Measurements from ENCODE around the gene EPHA4.

The EPHA4 gene

GRCh38 chr2:221568299-221568698, 3.8 kb downstream of the EPHA4 start:
- Histone ChIP-seq H4K20me1 (ENCODE audit: insufficient read depth, low read length) (no peaks in the 10 kb centered on the region), H3K79me2 (ENCODE audit: low read length) (no peaks in the 10 kb centered on the region), H3K27ac (ENCODE audit: low read length) (no peak overlapping the region), H3K9me2 (replicated peaks; ENCODE audit: insufficient read depth, low read length) (no peaks in the 10 kb centered on the region), H3F3A (ENCODE audit: insufficient read depth, low read length) (no peaks in the 10 kb centered on the region), H3K9me3 (replicated peaks; ENCODE audit: insufficient read depth, low read length) (no peaks in the 10 kb centered on the region), H3K36me3 (replicated peaks; ENCODE audit: insufficient read depth, low read length) (no peaks in the 10 kb centered on the region), H3K4me2 (ENCODE audit: low read depth, low read length) (no peak overlapping the region), H3K27me3 (replicated peaks; ENCODE audit: insufficient read depth, low read length) (peaks cover 6% of the 10 kb centered on the region; the same call in 1 of the 2 replicates), H3K4me3 (ENCODE audit: low read length) (no peak overlapping the region), H2AFZ (ENCODE audit: low read length) (no peak overlapping the region), H3K4me1 (ENCODE audit: low read length) (no peaks in the 10 kb centered on the region), H3K9ac (ENCODE audit: low read length) (no peak overlapping the region)
- no peak for DNase-seq
- TF ChIP-seq, protein P1, sequence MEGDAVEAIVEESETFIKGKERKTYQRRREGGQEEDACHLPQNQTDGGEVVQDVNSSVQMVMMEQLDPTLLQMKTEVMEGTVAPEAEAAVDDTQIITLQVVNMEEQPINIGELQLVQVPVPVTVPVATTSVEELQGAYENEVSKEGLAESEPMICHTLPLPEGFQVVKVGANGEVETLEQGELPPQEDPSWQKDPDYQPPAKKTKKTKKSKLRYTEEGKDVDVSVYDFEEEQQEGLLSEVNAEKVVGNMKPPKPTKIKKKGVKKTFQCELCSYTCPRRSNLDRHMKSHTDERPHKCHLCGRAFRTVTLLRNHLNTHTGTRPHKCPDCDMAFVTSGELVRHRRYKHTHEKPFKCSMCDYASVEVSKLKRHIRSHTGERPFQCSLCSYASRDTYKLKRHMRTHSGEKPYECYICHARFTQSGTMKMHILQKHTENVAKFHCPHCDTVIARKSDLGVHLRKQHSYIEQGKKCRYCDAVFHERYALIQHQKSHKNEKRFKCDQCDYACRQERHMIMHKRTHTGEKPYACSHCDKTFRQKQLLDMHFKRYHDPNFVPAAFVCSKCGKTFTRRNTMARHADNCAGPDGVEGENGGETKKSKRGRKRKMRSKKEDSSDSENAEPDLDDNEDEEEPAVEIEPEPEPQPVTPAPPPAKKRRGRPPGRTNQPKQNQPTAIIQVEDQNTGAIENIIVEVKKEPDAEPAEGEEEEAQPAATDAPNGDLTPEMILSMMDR (IDR thresholded peaks at IDR 0.05; ENCODE audit: low read length) = no peak
- no peak for TF ChIP-seq EZH2phosphoT487 (IDR thresholded peaks at IDR 0.05; ENCODE audit: low read length)
- no peak for TF ChIP-seq EZH2 (optimal IDR thresholded peaks at IDR 0.05; ENCODE audit: low read depth, low read length)

GRCh38 chr2:221567809-221568208, 4.3 kb downstream of the EPHA4 start:
- Histone ChIP-seq H3K79me2 (ENCODE audit: low read length) (no peaks in the 10 kb centered on the region), H3K9ac (ENCODE audit: low read length) (no peak overlapping the region), H3K27ac (ENCODE audit: low read length) (no peak overlapping the region), H3K4me3 (ENCODE audit: low read length) (no peak overlapping the region), H3K4me1 (ENCODE audit: low read length) (no peaks in the 10 kb centered on the region), H3K4me2 (ENCODE audit: low read depth, low read length) (no peak overlapping the region), H2AFZ (ENCODE audit: low read length) (no peak overlapping the region), H3K27me3 (replicated peaks; ENCODE audit: insufficient read depth, low read length) (peaks cover 6% of the 10 kb centered on the region; the same call in 1 of the 2 replicates), H3K9me2 (replicated peaks; ENCODE audit: insufficient read depth, low read length) (no peaks in the 10 kb centered on the region), H4K20me1 (ENCODE audit: insufficient read depth, low read length) (no peaks in the 10 kb centered on the region), H3K36me3 (replicated peaks; ENCODE audit: insufficient read depth, low read length) (no peaks in the 10 kb centered on the region), H3K9me3 (replicated peaks; ENCODE audit: insufficient read depth, low read length) (no peaks in the 10 kb centered on the region), H3F3A (ENCODE audit: insufficient read depth, low read length) (no peaks in the 10 kb centered on the region)
- TF ChIP-seq EZH2 (optimal IDR thresholded peaks at IDR 0.05; ENCODE audit: low read depth, low read length) (no peak), EZH2phosphoT487 (IDR thresholded peaks at IDR 0.05; ENCODE audit: low read length) (no peak)
- TF ChIP-seq, protein P1 (IDR thresholded peaks at IDR 0.05; ENCODE audit: low read length) = no peak
- no peak for DNase-seq

DNA sequence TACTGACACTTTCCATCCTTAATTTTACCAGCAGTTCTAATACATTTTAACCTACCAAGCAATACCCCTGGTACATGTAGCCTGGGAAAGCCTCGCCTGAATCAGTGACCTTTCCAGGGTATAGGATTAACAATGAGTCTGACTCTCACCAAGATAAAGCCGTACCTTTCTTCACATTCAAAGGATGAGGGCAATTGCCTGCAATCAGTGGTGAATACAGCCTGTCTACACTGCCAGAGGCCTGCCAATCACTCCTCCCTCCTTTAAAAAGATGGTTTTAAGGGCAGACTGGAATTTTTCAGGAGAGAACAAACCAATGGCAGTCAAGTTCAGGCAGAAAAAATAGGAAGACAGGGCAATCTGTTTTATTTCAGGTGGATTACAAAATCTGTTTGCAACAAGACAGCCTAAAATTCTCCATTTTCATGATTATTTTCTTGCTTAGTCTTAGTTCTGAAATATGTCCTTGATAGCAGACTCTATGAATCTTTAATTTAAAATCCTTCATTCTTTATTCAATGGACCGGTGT, 4.8 kb downstream of the EPHA4 start:
- Histone ChIP-seq H3F3A (ENCODE audit: insufficient read depth, low read length) (no peaks in the 10 kb centered on the region), H3K9me3 (replicated peaks; ENCODE audit: insufficient read depth, low read length) (no peaks in the 10 kb centered on the region), H3K4me1 (ENCODE audit: low read length) (no peaks in the 10 kb centered on the region), H3K36me3 (replicated peaks; ENCODE audit: insufficient read depth, low read length) (no peaks in the 10 kb centered on the region), H3K9me2 (replicated peaks; ENCODE audit: insufficient read depth, low read length) (no peaks in the 10 kb centered on the region), H3K27me3 (replicated peaks; ENCODE audit: insufficient read depth, low read length) (peaks cover 6% of the 10 kb centered on the region; the same call in 1 of the 2 replicates), H3K79me2 (ENCODE audit: low read length) (no peaks in the 10 kb centered on the region), H3K4me3 (ENCODE audit: low read length) (no peak overlapping the region), H3K4me2 (ENCODE audit: low read depth, low read length) (no peak overlapping the region), H2AFZ (ENCODE audit: low read length) (no peak overlapping the region), H3K9ac (ENCODE audit: low read length) (no peak overlapping the region), H3K27ac (ENCODE audit: low read length) (no peak overlapping the region), H4K20me1 (ENCODE audit: insufficient read depth, low read length) (no peaks in the 10 kb centered on the region)
- no peak for DNase-seq
- TF ChIP-seq EZH2phosphoT487 (IDR thresholded peaks at IDR 0.05; ENCODE audit: low read length) = no peak
- TF ChIP-seq, protein P1 (IDR thresholded peaks at IDR 0.05; ENCODE audit: low read length) = no peak
- no peak for TF ChIP-seq EZH2 (optimal IDR thresholded peaks at IDR 0.05; ENCODE audit: low read depth, low read length)
